ENCODE results near the gene ZBTB46. TPM values are rescaled to one million over a fixed set of nuclear protein-coding genes. Genes with fewer than 3 reads are reported as not detected.

Gene ZBTB46
- total RNA-seq, 3 donors from 2014 or later, result 8.2 to 18.7 (median 10.7) TPM

GRCh38 chr20:63748070-63748933 is 82.8 kb downstream of the ZBTB46 start:
- Histone ChIP-seq H3K36me3 (no peaks in the 10 kb centered on the region), H3K27me3 (no peaks in the 10 kb centered on the region), H3K4me1 (no peaks in the 10 kb centered on the region), H3K27ac (no peak overlapping the region), H3K4me3 (no peak overlapping the region), H3K9me3 (no peaks in the 10 kb centered on the region)
- DNase-seq (ENCODE audit: low spot score in 2 of 2), result no peak
- intact Hi-C loops (cut with DNase I; ENCODE audit: low total_unique reads), result no loop called here
- TF ChIP-seq POLR2AphosphoS5 (IDR thresholded peaks at IDR 0.05), result no peak
- no peak for TF ChIP-seq CTCF (IDR thresholded peaks at IDR 0.05)
- no peak for TF ChIP-seq POLR2A (IDR thresholded peaks at IDR 0.05)

- no peaks in the 10 kb centered on the region for H3K36me3 ChIP-seq
- intact Hi-C loops (cut with DNase I; ENCODE audit: low total_unique reads), result no loop called here
- DNase-seq (ENCODE audit: low spot score in 2 of 2), result no peak
Observed at GRCh38 chr20:63747622-63748069, 83.4 kb downstream of the ZBTB46 start.

GRCh38 chr20:63746751-63747315 is 84.2 kb downstream of the ZBTB46 start:
- TF ChIP-seq POLR2AphosphoS5 (IDR thresholded peaks at IDR 0.05) (no peak), POLR2A (IDR thresholded peaks at IDR 0.05) (no peak), CTCF (IDR thresholded peaks at IDR 0.05) (no peak)
- H3K4me1 ChIP-seq, result peaks cover 2 to 6% of the 10 kb centered on the region in 2 donors
- H3K27ac ChIP-seq, result no peak overlapping the region
- H3K9me3 ChIP-seq, result no peaks in the 10 kb centered on the region
- H3K27me3 ChIP-seq, result no peaks in the 10 kb centered on the region
- DNase-seq (ENCODE audit: low spot score in 2 of 2), result no peak
- H3K4me3 ChIP-seq, result no peak overlapping the region
- intact Hi-C loops (cut with DNase I; ENCODE audit: low total_unique reads), result no loop called here
- H3K36me3 ChIP-seq, result no peaks in the 10 kb centered on the region

More at GRCh38 chr20:63747622-63748069, 83.4 kb downstream of the ZBTB46 start:
- no peaks in the 10 kb centered on the region for H3K27me3 ChIP-seq
- H3K4me1 ChIP-seq, result no peaks in the 10 kb centered on the region
- no peak overlapping the region for H3K27ac ChIP-seq
- no peak overlapping the region for H3K4me3 ChIP-seq
- no peaks in the 10 kb centered on the region for H3K9me3 ChIP-seq
- TF ChIP-seq POLR2A (IDR thresholded peaks at IDR 0.05) (no peak), CTCF (IDR thresholded peaks at IDR 0.05) (no peak), POLR2AphosphoS5 (IDR thresholded peaks at IDR 0.05) (no peak)

GRCh38 chr20:63745961-63746731 is 84.9 kb downstream of the ZBTB46 start:
- TF ChIP-seq CTCF (IDR thresholded peaks at IDR 0.05) (no peak), POLR2AphosphoS5 (IDR thresholded peaks at IDR 0.05) (no peak), POLR2A (IDR thresholded peaks at IDR 0.05) (no peak)
- Histone ChIP-seq H3K9me3 (no peaks in the 10 kb centered on the region), H3K4me3 (no peak overlapping the region), H3K4me1 (peaks cover 9 to 13% of the 10 kb centered on the region in 2 donors), H3K27ac (no peak overlapping the region), H3K27me3 (no peaks in the 10 kb centered on the region), H3K36me3 (no peaks in the 10 kb centered on the region)
- DNase-seq (ENCODE audit: low spot score in 2 of 2), result no peak
- intact Hi-C loops (cut with DNase I; ENCODE audit: low total_unique reads), result no loop called here
